IMR-90 (cell line): Measurements from ENCODE around the gene ARHGEF18. TPM values are rescaled to one million over a fixed set of nuclear protein-coding genes. Genes with fewer than 3 reads are reported as not detected.

Source experiments
- ATAC-seq: fragments of 200-7000 bp; cut with Tn5 transposase; 2 replicates; pipeline ENCODE4 v1.9.1; 2020; ENCODE audit warnings: low read depth, mild to moderate bottlenecking, moderate library complexity
- BruUV-seq: library from RNA; stranded (reverse); fragments of 400-500 nt; replicated peaks from 2 replicates; lab custom pipeline; 2021; lab: Mats Ljungman, UMichigan
- CTCF ChIA-PET: fragments of 300-600 bp; formaldehyde crosslinking; extraction: SDS; loops from one replicate; lab custom pipeline; 2021; ENCODE audit warnings: antibody characterized with exemption; lab: Yijun Ruan, JAX
- POLR2A ChIA-PET: fragments of 300-600 bp; sonication (Branson Sonifier 250); formaldehyde crosslinking; loops from one replicate; lab custom pipeline; 2022; ENCODE audit warnings: antibody characterized with exemption; ENCODE audit not compliant: unreplicated experiment; lab: Charles Lee
- DNase-seq: peaks from one replicate; pipeline ENCODE4 v3.0.0; 2013
- H2AFZ ChIP-seq: replicated peaks from 2 replicates; pipeline ENCODE3; 2013; ENCODE audit warnings: low read length, mild to moderate bottlenecking; ENCODE audit not compliant: poor library complexity
- H2AK5ac ChIP-seq: 2 replicates; pipeline ENCODE4 v1.6.1; 2013; ENCODE audit warnings: low read depth, low read length, inconsistent platforms
- H2AK9ac ChIP-seq: replicated peaks from 2 replicates; pipeline ENCODE3; 2013; ENCODE audit warnings: mild to moderate bottlenecking, low read depth, low read length, moderate library complexity; ENCODE audit not compliant: poor library complexity
- H2BK120ac ChIP-seq: 2 replicates; pipeline ENCODE4 v1.6.1; 2013; ENCODE audit warnings: low read depth, low read length, inconsistent platforms
- H2BK15ac ChIP-seq: 3 replicates; pipeline ENCODE4 v1.6.1; 2013; ENCODE audit warnings: low read depth, low read length, inconsistent platforms
- H2BK20ac ChIP-seq: 2 replicates; pipeline ENCODE4 v1.6.1; 2013; ENCODE audit warnings: low read depth, mild to moderate bottlenecking, inconsistent platforms, low read length, moderate library complexity
- H2BK5ac ChIP-seq: 2 replicates; pipeline ENCODE4 v1.6.1; 2013; ENCODE audit warnings: mild to moderate bottlenecking, low read depth, low read length, inconsistent platforms; ENCODE audit not compliant: poor library complexity, severe bottlenecking
- H3K14ac ChIP-seq: replicated peaks from 2 replicates; pipeline ENCODE4 v1.6.1; 2013; ENCODE audit warnings: low read depth, low read length, inconsistent platforms
- H3K18ac ChIP-seq: 2 replicates; pipeline ENCODE4 v1.6.1; 2013; ENCODE audit warnings: low read depth, low read length, control low read depth
- H3K23ac ChIP-seq: 2 replicates; pipeline ENCODE4 v1.6.1; 2013; ENCODE audit warnings: low read depth, low read length, inconsistent platforms
- H3K27ac ChIP-seq: 2 replicates; pipeline ENCODE4 v1.5.1; 2013; ENCODE audit warnings: mild to moderate bottlenecking, control low read depth, low read length; ENCODE audit not compliant: insufficient read depth
- H3K27me3 ChIP-seq: 2 replicates; pipeline ENCODE4 v1.6.1; 2013; ENCODE audit warnings: low read length; ENCODE audit not compliant: control insufficient read depth, insufficient read depth
- H3K36me3 ChIP-seq: 2 replicates; pipeline ENCODE4 v1.6.1; 2013; ENCODE audit warnings: low read length, mixed read lengths; ENCODE audit not compliant: control insufficient read depth, insufficient read depth
- H3K4ac ChIP-seq: 2 replicates; pipeline ENCODE4 v1.6.1; 2013; ENCODE audit warnings: low read depth, low read length, inconsistent platforms
- H3K4me1 ChIP-seq: 2 replicates; pipeline ENCODE4 v1.6.1; 2013; ENCODE audit warnings: low read length, mixed read lengths; ENCODE audit not compliant: control insufficient read depth, insufficient read depth
- H3K4me2 ChIP-seq: 2 replicates; pipeline ENCODE4 v1.6.1; 2013; ENCODE audit warnings: low read depth, mild to moderate bottlenecking, control low read depth, low read length, moderate library complexity
- H3K4me3 ChIP-seq: 2 replicates; pipeline ENCODE4 v1.5.1; 2013; ENCODE audit warnings: low read depth, mild to moderate bottlenecking, control low read depth, low read length, moderate library complexity; ENCODE audit not compliant: insufficient read depth
- H3K56ac ChIP-seq: 2 replicates; pipeline ENCODE4 v1.6.1; 2013; ENCODE audit warnings: low read length, inconsistent platforms; ENCODE audit not compliant: insufficient read depth; ENCODE audit errors: extremely low read depth
- H3K79me1 ChIP-seq, 2 experiments: 2 replicates each; pipeline ENCODE4 v1.6.1; 2013; ENCODE audit warnings: low read length in 2 of 2, inconsistent platforms in 1 of 2, low read depth in 1 of 2
- H3K9ac ChIP-seq: 2 replicates; pipeline ENCODE4 v1.6.1; 2013; ENCODE audit warnings: low read depth, low read length, control low read depth
- H3K9me1 ChIP-seq: 2 replicates; pipeline ENCODE4 v1.6.1; 2013; ENCODE audit warnings: low read length, inconsistent platforms; ENCODE audit not compliant: insufficient read depth
- H3K9me3 ChIP-seq: 2 replicates; pipeline ENCODE4 v1.6.1; 2013; ENCODE audit warnings: low read length; ENCODE audit not compliant: control insufficient read depth, insufficient read depth
- H4K20me1 ChIP-seq: 2 replicates; pipeline ENCODE4 v1.6.1; 2013; ENCODE audit warnings: low read length, inconsistent platforms; ENCODE audit not compliant: insufficient read depth
- H4K5ac ChIP-seq: 2 replicates; pipeline ENCODE4 v1.6.1; 2013; ENCODE audit warnings: mild to moderate bottlenecking, low read depth, low read length, control low read depth
- H4K8ac ChIP-seq, 2 experiments: 2 replicates each; pipeline ENCODE4 v1.6.1; 2013; ENCODE audit warnings: low read depth in 2 of 2, low read length in 2 of 2, control low read depth in 1 of 2, inconsistent platforms in 1 of 2
- H4K91ac ChIP-seq: 2 replicates; pipeline ENCODE4 v1.6.1; 2013; ENCODE audit warnings: low read depth, low read length, inconsistent platforms; ENCODE audit not compliant: insufficient read depth
- MAFK ChIP-seq: IDR thresholded peaks from 2 replicates; pipeline ENCODE4 v1.6.1; 2012; ENCODE audit warnings: low read depth, low read length, improper control_type of control experiment
- SMC3 ChIP-seq: fragments of 150-350 bp; IDR thresholded peaks from 2 replicates; pipeline ENCODE4 v1.6.1; 2016; ENCODE audit warnings: low read depth, mild to moderate bottlenecking, antibody characterized with exemption, low read length, moderate library complexity
- WGBS, 2 experiments: methylation state at CpG; one replicate each; pipeline versions ENCODE4 v1.1.5 to v1.1.7; 2013; ENCODE audit warnings: missing lambda C conversion rate in 2 of 2; ENCODE audit not compliant: insufficient read length in 1 of 2; ENCODE audit errors: extremely low coverage in 2 of 2; 5-methylcytosine and 5-hydroxymethylcytosine counted together
- dilution Hi-C: fragments of 300-500 bp; cut with HindIII; formaldehyde crosslinking; loops from one replicate; pipeline ENCODE4 v1.14.3; 2018; ENCODE audit warnings: low sequenced_read_pairs; ENCODE audit not compliant: unreplicated experiment
- in situ Hi-C: fragments of 300-500 bp; cut with MboI; formaldehyde crosslinking; loops from 3 replicates; pipeline ENCODE4 v1.14.3; 2019; ENCODE audit warnings: low sequenced_read_pairs, inconsistent platforms, mixed read lengths
- intact Hi-C: fragments of 100-400 bp; cut with micrococcal nuclease; formaldehyde crosslinking; loops from 2 replicates; pipeline ENCODE4 v1.10.0; 2022
- polyA plus RNA-seq, 3 experiments: library from polyadenylated mRNA; depleted of rRNA; stranded (reverse); fragments of >200 nt; gene quantifications; 2 replicates each; pipeline ENCODE4 v1.2.3, GENCODE V29; 2012; ENCODE audit warnings: low replicate concordance in 1 of 3
- total RNA-seq: library from RNA; depleted of rRNA; stranded (reverse); fragments of >200 nt; gene quantifications from 2 replicates; pipeline ENCODE4 v1.2.3, GENCODE V29; 2012
- TF ChIP-seq, protein P1 (sequence below): conservative IDR thresholded peaks from 2 replicates; pipeline ENCODE4 v1.5.1; 2012; ENCODE audit warnings: mild to moderate bottlenecking, low read depth, low read length, improper control_type of control experiment

The ARHGEF18 gene
- total and polyA plus RNA-seq, 2 of the 4 experiments (the other 2 are of a cell fraction) = 11.6 to 12.4 TPM

DNA sequence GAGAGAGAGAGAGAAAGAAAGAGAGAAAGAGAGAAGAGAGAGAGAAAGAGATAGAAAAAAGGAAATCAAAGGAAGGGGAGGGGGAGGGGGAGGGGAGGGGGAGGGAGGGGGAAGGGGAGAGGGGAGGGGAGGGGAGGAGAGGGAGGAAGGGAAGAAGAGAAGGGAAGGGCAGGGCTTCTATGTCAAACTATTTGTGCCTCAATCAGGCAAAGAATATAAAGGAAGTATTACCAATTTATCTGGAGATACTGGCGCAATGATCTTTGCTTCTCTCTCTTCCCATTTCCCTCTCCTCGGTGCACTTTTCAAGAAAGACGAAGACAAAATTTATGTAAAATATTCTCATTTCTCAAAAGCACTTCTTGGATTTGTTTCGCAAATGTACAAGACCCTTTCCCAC lies 45.3 kb upstream of the ARHGEF18 start:
- Histone ChIP-seq H3K9me3 (no peaks in the 10 kb centered on the region), H3K4me3 (no peak overlapping the region), H4K5ac (no peak overlapping the region), H3K4ac (no peak overlapping the region), H3K23ac (no peak overlapping the region), H3K4me2 (no peak overlapping the region), H3K27ac (no peak overlapping the region), H2BK15ac (no peak overlapping the region), H3K79me1 (no peaks in the 10 kb centered on the region), H3K18ac (no peak overlapping the region), H3K27me3 (no peaks in the 10 kb centered on the region), H3K9me1 (no peaks in the 10 kb centered on the region), H2BK5ac (no peak overlapping the region), H2AK5ac (no peak overlapping the region), H3K4me1 (no peaks in the 10 kb centered on the region), H2BK20ac (no peak overlapping the region), H2AFZ (no peak overlapping the region), H4K8ac (no peak overlapping the region), H2BK120ac (no peak overlapping the region), H3K36me3 (no peaks in the 10 kb centered on the region), H3K14ac (no peak overlapping the region), H2AK9ac (no peak overlapping the region), H3K9ac (no peak overlapping the region), H4K20me1 (no peaks in the 10 kb centered on the region), H4K91ac (no peak overlapping the region), H3K56ac (no peak overlapping the region)
- DNase-seq = no peak
- intact Hi-C loops = no loop called here
- BruUV-seq = no TSS peak
- no CpG with 5 or more reads among the region's 4 CpGs for WGBS, 2 experiments
- ChIA-PET CTCF (no interaction called here), POLR2A (no interaction called here)
- dilution Hi-C loops = no loop called here
- TF ChIP-seq SMC3 (no peak), MAFK (no peak)
- TF ChIP-seq, protein P1, sequence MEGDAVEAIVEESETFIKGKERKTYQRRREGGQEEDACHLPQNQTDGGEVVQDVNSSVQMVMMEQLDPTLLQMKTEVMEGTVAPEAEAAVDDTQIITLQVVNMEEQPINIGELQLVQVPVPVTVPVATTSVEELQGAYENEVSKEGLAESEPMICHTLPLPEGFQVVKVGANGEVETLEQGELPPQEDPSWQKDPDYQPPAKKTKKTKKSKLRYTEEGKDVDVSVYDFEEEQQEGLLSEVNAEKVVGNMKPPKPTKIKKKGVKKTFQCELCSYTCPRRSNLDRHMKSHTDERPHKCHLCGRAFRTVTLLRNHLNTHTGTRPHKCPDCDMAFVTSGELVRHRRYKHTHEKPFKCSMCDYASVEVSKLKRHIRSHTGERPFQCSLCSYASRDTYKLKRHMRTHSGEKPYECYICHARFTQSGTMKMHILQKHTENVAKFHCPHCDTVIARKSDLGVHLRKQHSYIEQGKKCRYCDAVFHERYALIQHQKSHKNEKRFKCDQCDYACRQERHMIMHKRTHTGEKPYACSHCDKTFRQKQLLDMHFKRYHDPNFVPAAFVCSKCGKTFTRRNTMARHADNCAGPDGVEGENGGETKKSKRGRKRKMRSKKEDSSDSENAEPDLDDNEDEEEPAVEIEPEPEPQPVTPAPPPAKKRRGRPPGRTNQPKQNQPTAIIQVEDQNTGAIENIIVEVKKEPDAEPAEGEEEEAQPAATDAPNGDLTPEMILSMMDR = no peak
- in situ Hi-C loops = no loop called here
- no peak for ATAC-seq
